ENCODE measurements around the gene MAN1C1.

DNA sequence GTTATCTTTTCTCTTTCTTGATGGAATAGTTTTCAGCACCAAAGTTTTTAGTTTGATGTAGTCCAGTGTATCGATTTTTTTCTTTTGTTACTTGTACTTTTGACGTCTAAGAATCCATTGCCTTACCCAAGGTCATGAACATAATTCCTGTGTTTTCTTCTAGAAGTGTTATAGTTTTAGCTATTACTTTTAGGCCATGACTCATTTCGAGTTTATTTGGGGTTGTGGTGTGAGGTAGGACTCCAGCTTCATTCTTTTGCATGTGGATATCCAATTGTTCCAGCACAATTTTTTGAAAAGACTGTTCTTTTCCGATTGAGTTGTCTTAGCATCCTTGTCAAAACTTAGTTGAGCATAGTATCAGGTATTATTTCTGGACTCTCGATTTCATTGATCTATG is 104.0 kb downstream of the MAN1C1 start:
- TF ChIP-seq, protein P1, sequence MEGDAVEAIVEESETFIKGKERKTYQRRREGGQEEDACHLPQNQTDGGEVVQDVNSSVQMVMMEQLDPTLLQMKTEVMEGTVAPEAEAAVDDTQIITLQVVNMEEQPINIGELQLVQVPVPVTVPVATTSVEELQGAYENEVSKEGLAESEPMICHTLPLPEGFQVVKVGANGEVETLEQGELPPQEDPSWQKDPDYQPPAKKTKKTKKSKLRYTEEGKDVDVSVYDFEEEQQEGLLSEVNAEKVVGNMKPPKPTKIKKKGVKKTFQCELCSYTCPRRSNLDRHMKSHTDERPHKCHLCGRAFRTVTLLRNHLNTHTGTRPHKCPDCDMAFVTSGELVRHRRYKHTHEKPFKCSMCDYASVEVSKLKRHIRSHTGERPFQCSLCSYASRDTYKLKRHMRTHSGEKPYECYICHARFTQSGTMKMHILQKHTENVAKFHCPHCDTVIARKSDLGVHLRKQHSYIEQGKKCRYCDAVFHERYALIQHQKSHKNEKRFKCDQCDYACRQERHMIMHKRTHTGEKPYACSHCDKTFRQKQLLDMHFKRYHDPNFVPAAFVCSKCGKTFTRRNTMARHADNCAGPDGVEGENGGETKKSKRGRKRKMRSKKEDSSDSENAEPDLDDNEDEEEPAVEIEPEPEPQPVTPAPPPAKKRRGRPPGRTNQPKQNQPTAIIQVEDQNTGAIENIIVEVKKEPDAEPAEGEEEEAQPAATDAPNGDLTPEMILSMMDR (IDR thresholded peaks at IDR 0.05; ENCODE audit: poor library complexity, severe bottlenecking): no peak
- TF ChIP-seq EP300 (conservative IDR thresholded peaks at IDR 0.05; ENCODE audit: poor library complexity, severe bottlenecking): no peak
- TF ChIP-seq, protein P2, sequence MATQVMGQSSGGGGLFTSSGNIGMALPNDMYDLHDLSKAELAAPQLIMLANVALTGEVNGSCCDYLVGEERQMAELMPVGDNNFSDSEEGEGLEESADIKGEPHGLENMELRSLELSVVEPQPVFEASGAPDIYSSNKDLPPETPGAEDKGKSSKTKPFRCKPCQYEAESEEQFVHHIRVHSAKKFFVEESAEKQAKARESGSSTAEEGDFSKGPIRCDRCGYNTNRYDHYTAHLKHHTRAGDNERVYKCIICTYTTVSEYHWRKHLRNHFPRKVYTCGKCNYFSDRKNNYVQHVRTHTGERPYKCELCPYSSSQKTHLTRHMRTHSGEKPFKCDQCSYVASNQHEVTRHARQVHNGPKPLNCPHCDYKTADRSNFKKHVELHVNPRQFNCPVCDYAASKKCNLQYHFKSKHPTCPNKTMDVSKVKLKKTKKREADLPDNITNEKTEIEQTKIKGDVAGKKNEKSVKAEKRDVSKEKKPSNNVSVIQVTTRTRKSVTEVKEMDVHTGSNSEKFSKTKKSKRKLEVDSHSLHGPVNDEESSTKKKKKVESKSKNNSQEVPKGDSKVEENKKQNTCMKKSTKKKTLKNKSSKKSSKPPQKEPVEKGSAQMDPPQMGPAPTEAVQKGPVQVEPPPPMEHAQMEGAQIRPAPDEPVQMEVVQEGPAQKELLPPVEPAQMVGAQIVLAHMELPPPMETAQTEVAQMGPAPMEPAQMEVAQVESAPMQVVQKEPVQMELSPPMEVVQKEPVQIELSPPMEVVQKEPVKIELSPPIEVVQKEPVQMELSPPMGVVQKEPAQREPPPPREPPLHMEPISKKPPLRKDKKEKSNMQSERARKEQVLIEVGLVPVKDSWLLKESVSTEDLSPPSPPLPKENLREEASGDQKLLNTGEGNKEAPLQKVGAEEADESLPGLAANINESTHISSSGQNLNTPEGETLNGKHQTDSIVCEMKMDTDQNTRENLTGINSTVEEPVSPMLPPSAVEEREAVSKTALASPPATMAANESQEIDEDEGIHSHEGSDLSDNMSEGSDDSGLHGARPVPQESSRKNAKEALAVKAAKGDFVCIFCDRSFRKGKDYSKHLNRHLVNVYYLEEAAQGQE (IDR thresholded peaks at IDR 0.05; ENCODE audit: borderline replicate concordance): no peak
- no peak for TF ChIP-seq TAF1 (IDR thresholded peaks at IDR 0.05; ENCODE audit: low read depth)
- TF ChIP-seq POLR2AphosphoS5 (IDR thresholded peaks at IDR 0.05): no peak
- no peak for TF ChIP-seq EZH2 (IDR thresholded peaks at IDR 0.05; ENCODE audit: borderline replicate concordance, insufficient read depth, low read length, poor library complexity, severe bottlenecking)
